GM19099 (cell line): ENCODE data around the gene RPL10.

Experiments
- POLR2A ChIP-seq: IDR thresholded peaks from 3 replicates; pipeline ENCODE4 v1.6.1; 2011; ENCODE audit warnings: low read depth; ENCODE audit not compliant: insufficient read length; ENCODE audit errors: extremely low read depth

RPL10 gene

DNA sequence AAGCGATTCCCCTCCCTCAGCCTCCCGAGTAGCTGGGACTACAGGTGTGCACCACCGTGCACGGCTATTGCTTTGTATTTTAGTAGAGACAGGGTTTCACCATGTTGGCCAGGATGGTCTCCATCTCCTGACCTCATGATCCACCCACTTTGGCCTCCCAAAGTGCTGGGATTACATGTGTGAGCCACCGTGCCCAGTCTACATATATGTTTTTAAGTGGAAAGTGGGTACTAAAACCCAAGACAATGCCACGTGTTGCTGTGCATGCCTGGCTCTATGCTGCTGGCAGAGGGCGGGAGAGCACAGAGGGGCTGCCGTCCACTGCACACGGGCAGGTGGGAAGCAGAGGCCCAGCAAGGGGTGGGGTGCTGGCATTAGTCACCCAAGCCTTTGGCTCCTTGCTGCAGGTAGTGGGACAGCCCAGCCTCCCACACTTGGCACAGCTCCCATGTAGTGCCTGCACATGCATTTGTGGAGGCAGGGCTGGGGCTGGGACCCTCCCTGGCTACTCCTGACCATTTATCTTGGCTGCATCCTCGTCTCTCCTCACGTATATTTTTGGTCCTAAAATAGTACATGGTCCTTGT lies 15.6 kb upstream of the RPL10 start:
- TF ChIP-seq POLR2A, result peak; percentile 19

DNA sequence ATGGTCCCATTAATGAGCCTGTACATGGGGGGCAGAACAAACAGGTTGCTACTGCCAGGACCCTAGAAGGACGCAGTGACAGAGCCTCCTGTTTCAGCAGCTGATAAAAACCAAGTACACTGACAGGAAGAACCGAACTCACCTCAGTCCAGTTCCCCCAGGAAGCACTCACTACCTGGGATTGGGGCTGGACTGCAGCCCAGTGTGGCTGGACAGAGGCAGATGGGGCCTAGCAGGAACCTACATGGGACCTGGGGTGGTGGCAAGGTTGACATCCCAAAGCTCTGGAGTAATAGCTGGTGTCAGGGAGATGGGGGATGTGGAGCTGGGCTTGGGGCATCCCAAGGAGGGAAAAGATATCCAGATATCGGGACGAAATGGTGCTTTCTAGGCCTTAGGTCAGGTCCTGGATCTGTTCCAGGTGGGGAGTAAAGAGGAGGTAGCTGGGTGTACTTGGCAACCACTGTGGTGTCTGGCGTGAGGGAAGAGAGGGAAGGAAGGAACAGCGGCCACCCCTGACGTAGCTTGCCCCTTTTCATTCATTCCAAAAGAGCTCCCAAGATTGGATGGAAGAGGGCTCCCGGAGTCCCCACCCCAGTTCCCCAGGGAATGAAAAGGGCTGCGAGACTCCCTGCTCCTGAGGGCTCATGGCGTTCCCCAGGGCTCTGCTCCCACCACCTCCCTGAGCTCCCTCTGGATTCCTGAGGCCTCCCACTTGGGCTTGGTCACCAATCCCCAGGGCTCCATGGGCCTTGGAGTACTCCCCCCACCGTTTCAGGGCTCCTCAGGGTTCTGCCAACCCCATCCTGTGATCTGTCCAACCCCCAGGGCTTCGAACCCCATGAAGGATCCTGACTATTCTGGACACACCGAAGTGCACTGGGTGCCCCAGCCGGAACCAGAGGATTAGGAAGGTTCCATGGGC lies 14.6 kb upstream of the RPL10 start:
- TF ChIP-seq POLR2A, result no peak

DNA sequence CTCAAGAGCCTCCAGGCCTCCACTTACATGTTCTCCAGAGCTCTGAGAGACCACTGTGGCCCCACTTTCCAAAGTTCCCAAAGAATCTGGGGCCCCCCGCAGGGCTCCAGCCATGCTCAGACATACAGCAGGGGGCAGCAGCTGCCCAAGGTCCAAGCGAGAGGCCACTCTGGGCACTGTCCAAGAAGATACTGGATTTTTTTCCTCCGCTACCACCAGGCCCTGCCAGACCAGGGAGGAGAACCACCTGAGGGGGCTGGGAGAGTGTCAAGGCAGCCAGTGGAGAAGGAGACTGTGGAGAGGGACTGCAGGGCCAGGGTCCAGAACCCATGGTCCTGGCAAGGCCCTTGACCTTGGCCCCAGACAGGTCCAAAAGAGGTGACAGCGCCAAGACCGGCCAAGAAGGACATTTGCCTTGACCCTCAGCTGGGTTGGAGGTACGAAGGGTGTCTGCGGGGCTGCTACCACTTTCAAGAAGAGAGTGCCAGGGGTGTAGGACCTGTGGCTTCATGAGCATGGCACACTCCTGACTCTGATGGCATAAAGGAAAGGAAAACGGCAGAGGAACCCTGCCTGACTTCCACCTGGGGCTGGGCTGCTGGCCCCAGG lies 13.8 kb upstream of the RPL10 start:
- TF ChIP-seq POLR2A, result no peak

DNA sequence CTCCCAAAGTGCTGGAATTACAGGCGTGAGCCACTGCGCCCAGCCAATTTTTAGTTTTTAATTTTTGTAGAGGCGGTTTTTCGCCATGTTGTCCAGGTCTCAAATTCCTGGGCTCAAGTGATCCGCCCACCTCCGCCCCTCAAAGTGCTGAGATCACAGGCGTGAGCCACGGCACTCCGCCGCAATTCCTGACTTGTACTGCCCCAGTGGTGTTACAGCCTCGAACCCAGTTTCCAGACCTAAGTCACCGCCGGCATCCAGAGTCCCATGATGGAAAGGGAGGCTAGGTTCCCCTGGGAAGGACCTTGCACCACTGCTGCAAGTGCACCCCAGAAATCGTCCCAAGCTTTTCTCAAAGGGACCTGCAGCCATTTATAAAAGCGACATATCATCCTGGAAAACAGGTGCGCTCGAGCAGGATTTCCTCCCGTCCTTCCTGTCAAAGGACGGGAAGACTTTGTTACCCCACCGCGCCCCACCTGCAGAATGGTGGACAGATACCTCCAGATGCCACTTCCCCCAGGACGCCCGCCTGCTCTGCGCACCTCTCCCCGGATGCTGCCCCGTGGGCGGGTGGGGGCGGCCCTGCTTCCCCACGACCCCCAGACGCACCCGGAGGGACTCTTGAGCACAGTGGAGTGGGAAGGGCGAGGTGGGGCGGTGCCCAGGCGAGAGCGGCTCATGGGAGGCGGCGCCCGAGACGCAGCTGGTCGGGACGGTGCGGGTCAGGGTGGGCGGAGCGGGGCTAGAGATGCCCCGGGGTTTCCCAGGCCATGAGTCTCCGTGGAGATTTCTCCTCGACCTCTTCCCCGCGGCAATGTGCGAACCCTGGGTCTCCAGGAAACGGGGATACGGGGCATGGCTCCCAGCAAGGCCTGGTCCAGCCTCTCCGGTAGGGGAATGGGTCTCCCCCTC lies 947 bp upstream of the RPL10 start:
- TF ChIP-seq POLR2A, result peak; percentile 50

DNA sequence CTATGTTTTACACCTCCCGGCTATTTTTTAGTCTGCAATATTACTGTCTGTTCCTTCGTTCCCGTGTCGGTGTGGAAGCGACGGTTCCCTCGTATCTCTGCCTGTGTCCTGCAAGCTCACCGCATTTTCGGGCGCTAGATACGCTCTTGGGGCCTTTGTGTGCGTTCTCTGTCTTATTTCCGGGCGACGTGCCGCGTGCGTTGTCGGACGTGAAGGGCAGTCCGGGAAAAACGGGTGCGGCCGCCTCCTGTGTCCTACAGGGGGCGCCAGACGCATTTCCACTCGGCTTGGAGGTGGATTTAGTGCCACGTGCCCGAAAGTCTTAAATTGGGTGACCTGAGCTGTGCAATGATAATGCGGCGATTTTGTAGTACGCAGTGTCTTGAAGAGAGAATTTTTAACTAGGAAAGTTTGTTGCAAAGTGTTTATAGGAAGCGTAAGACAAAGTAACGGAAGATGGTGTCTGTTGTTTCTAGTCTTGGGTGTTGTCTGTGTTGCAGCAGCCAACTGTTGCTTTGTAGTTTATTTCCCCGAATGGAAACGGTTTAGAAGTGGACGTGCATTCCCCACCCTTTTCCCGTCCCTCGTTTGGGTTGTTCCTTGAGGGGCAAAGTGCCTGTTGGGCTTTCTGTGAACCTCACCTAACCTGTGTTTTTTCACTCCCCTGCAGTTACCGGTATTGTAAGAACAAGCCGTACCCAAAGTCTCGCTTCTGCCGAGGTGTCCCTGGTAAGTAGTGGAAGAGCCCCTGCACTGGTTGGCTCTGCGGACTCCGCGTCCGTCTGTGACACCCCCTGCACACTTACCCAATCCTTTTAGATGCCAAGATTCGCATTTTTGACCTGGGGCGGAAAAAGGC lies 720 bp downstream of the RPL10 start:
- TF ChIP-seq POLR2A, result no peak

DNA sequence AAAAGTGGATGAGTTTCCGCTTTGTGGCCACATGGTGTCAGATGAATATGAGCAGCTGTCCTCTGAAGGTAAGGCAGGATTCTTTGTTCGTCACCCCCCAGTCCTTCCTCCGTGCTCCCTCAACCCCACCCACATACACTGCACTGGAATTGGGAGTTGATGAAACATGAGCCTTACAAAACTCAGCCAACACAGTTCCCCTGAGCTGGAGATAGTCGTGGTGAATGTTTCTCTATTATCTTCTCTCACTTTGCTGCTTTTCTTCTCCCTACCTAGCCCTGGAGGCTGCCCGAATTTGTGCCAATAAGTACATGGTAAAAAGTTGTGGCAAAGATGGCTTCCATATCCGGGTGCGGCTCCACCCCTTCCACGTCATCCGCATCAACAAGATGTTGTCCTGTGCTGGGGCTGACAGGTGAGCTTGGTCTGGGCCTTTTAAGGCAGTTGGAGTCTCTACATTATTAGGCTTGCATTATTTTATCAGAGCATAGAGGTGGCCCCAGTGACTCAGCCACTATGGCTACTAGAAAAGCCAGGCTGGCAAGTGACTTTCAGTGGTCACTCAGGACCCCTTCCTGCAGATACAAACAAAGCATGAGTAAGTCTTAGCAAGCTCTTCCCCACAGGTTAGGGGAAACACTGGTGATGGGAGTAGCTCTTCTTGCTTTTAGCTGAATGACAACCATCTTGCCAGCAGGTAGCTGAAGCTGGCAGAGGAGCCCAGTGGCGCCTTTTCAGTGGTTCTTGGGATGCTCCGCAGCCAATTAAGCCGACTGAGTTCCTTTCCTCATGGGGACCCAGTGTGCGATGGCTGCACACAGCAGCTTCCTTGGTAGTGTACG lies 1.6 kb downstream of the RPL10 start:
- TF ChIP-seq POLR2A, result no peak

DNA sequence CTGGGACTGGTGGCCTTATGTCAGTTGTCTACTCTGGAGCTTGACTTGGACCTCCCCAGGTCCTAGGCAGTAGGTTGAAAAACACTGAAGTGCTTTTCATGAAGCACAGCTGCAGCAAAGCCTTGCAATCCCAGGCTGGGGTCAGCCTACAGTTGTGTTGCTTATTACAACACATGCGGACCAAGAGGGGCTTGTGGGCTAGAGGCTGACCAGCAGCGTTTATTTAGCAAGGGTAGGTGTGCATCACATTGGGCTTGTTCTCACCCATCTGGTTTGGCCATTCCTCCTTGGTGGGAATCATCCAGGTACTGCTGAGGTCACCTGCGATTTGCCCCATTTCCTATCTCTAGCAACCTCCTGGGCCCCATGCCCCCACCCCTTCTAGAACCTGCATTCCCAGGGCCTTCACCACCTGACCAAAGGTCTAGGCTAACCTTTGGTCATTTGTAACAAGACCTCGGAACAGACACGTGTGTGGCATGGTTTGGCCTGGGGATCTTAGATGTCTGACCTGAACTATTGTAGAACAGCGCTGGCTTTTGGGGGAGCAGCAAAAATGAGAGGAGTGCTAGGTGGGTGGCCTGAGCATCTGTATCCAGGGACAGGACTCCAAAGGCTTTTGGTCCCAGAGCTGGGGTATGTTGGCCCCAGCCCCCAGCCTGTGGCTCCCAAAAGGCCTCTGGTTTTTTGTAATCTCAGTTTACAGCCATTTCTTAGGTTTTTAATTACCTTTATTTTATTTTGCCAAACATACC lies 3.0 kb downstream of the RPL10 start:
- TF ChIP-seq POLR2A, result peak; percentile 47

DNA sequence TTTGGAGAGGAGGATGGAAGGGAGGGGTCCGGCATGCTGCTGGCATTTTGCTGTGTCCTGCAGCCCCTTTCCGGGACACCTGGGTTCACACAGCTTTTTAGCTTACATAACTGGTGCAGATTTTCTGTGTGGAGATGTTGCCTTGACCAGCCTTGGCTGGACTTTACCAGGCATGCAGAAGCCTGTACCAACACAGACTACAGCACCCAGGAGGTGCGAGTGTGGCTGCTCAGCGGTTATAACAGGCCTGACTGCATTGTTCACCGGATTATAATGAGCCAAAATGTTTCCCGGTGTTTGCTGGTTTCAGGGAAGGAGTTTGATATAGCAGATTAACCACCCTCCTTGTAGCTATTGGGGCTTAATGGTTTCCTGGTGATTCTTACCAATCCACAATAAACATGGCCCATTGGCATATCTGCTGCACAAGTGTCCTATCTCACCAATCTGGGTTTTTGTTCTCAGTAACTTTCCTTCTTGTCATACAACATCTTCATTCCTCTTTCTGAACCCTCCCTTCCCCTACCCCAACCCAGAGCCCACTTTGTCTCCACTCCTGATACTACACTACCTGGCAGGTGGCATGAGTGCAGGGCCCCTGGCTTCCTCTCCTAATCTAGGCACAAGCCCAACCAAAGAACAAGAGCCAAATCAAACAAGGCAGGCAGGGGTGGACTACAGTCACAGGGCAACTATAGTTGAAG lies 3.9 kb downstream of the RPL10 start:
- TF ChIP-seq POLR2A, result peak; percentile 32

DNA sequence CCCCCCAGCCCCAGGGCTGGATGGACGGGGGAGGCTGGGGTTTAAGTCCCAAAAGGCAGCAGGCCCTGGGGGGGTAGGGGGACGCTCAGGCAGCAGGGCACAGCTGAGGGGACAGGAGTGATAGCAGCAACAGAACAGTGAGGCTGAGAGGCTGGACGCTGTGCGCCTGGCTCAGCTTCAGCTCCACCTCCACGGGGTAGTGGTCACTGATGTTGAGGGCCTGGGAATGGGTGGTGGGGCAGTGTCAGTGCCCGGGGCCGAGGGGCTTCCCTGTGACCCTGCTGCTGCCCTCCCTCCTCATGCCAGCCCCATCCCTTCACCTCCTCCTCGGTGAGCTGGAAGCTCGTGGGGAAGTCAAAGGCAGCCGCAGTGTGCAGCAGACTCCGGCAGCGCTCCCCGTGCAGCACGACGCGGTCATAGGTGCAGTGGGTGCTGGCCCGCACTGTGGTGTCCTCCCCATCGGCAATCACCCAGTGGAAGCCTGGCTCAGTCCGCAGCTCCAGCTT lies 4.5 kb downstream of the RPL10 start:
- TF ChIP-seq POLR2A, result no peak

DNA sequence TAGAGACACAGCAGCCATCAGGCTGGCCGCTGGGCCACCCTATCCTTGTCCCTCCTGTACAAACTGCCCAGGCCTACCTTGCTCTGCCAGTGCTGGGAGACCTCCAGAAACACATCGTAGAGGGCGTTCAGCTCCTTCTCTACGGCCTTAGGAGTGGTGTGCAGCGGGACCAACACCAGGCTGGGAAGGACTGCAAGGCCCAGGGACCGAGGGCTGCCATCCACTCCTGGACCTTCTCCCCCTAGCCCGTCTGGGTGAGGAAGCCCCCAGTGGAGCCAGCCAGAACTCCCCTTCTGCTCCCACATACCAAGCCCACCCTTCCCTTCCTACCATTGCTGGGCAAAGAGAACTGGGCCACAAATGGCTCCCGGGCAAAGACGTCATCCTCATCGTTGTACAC lies 5.0 kb downstream of the RPL10 start:
- no peak for TF ChIP-seq POLR2A

DNA sequence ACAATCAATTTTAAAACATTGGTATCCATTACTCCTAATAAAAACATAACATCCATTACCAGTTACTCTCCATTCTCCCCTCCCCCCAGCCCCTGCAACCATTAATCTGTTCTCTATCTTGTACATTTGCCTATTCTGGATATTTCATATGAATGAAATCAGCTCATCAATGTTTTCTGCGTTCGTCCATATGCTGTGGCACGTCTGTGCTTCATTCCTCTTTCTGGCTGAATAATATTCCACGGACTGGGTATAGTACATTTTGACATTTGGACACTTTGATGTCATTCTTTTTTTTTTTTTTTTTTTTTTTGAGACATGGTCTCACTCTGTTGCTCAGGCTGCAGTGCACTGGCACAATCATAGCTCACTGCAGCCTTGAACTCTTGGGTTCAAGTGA lies 5.7 kb downstream of the RPL10 start:
- TF ChIP-seq POLR2A, result no peak
